ENCODE data around the gene LYZL1. TPM values are rescaled to one million over a fixed set of nuclear protein-coding genes. Genes with fewer than 3 reads are reported as not detected.

The LYZL1 gene
- total RNA-seq, 1 experiment from 2014 or later = not detected

DNA sequence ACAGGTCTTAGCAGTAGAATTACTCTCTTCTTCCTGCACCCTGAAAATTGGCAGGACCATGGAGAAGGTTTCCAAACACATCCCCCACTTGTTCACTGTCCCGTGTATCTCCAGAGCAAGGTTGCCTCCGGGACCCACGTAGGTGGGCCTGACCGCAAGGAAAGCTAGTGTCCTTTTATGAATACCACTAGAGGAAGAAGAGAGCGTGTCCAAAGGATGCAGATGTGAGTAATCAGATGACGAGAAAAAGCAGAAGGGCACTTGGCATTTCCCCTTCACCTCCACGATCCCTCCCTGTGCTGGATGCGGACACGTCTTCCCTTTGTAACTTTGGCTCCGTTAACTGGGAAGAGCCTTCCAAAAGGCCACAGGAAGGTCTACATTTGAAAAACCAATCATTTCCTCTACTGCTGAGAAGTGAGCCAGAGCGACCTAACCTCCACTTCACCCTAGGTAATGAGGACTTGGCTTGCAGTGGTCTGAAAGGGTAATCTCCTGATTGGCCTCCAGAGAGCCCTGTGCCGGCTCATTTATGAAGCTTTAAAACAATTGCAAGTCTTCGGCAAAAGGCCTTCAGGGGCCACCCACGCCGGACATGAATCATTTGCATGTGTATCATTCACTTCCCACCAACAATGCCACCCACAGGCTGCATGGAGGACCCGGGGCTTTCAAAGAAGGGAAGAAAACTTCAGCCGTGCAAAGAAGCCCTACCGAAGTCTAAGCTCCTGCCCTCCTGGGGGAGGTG is 55.4 kb downstream of the LYZL1 start:
- no peak for DNase-seq
- Histone ChIP-seq H3K4me2 (no peak overlapping the region), H3K27me3 (ENCODE audit: insufficient read depth, low read depth) (no peaks in the 10 kb centered on the region; the same call in 1 of the 2 replicates), H3K36me3 (ENCODE audit: low read depth) (no peaks in the 10 kb centered on the region), H3K79me2 (ENCODE audit: low read depth) (no peaks in the 10 kb centered on the region), H3K4me3 (no peak overlapping the region), H4K20me1 (ENCODE audit: insufficient read depth) (no peaks in the 10 kb centered on the region), H3K9me2 (ENCODE audit: insufficient read depth) (no peaks in the 10 kb centered on the region), H3K4me1 (replicated peaks; ENCODE audit: insufficient read depth) (no peaks in the 10 kb centered on the region), H3F3A (ENCODE audit: insufficient read depth, low read depth) (no peaks in the 10 kb centered on the region), H3K27ac (no peak overlapping the region), H2AFZ (no peak overlapping the region), H3K9me3 (ENCODE audit: insufficient read depth, low read depth) (no peaks in the 10 kb centered on the region)
- ChIA-PET CTCF (no interaction called here), POLR2A (ENCODE audit: unreplicated experiment) (no interaction called here)
- intact Hi-C loops (cut with micrococcal nuclease; ENCODE audit: unreplicated experiment) = no loop called here
- no TSS peak for BruUV-seq (replicated peaks)
- no peak for TF ChIP-seq EZH2 (IDR thresholded peaks at IDR 0.05; ENCODE audit: low read depth)
- TF ChIP-seq CTCF (conservative IDR thresholded peaks at IDR 0.05) = no peak

GRCh38 chr10:29345144-29345909 is 56.5 kb downstream of the LYZL1 start:
- no peaks in the 10 kb centered on the region for H3K9me3 ChIP-seq (ENCODE audit: insufficient read depth, low read depth)
- POLR2A ChIA-PET (ENCODE audit: unreplicated experiment) = no interaction called here
- H3K79me2 ChIP-seq (ENCODE audit: low read depth) = no peaks in the 10 kb centered on the region
- no peak for DNase-seq
- TF ChIP-seq EZH2 (IDR thresholded peaks at IDR 0.05; ENCODE audit: low read depth) (no peak), CTCF (conservative IDR thresholded peaks at IDR 0.05) (no peak)
- no peaks in the 10 kb centered on the region for H3K36me3 ChIP-seq (ENCODE audit: low read depth)
- CTCF ChIA-PET = no interaction called here
- intact Hi-C loops (cut with micrococcal nuclease; ENCODE audit: unreplicated experiment) = no loop called here
- no peak overlapping the region for H2AFZ ChIP-seq
- no peak overlapping the region for H3K4me3 ChIP-seq
- no peak overlapping the region for H3K4me2 ChIP-seq
- H3K27me3 ChIP-seq (ENCODE audit: insufficient read depth, low read depth) = no peaks in the 10 kb centered on the region; the same call in 1 of the 2 replicates
- H3K4me1 ChIP-seq (replicated peaks; ENCODE audit: insufficient read depth) = no peaks in the 10 kb centered on the region
- no TSS peak for BruUV-seq (replicated peaks)
- no peaks in the 10 kb centered on the region for H3F3A ChIP-seq (ENCODE audit: insufficient read depth, low read depth)
- no peaks in the 10 kb centered on the region for H4K20me1 ChIP-seq (ENCODE audit: insufficient read depth)
- H3K27ac ChIP-seq = no peak overlapping the region
- H3K9me2 ChIP-seq (ENCODE audit: insufficient read depth) = no peaks in the 10 kb centered on the region

- H2AFZ ChIP-seq = no peak overlapping the region
- no peak overlapping the region for H3K27ac ChIP-seq
- H4K20me1 ChIP-seq (ENCODE audit: insufficient read depth) = no peaks in the 10 kb centered on the region
- H3K36me3 ChIP-seq (ENCODE audit: low read depth) = no peaks in the 10 kb centered on the region
- no peaks in the 10 kb centered on the region for H3K4me1 ChIP-seq (replicated peaks; ENCODE audit: insufficient read depth)
- no peak for TF ChIP-seq CTCF (conservative IDR thresholded peaks at IDR 0.05)
- no peak for TF ChIP-seq EZH2 (IDR thresholded peaks at IDR 0.05; ENCODE audit: low read depth)
- BruUV-seq (replicated peaks) = no TSS peak
- H3K27me3 ChIP-seq (ENCODE audit: insufficient read depth, low read depth) = no peaks in the 10 kb centered on the region; the same call in 1 of the 2 replicates
- H3K4me2 ChIP-seq = no peak overlapping the region
- H3K4me3 ChIP-seq = no peak overlapping the region
- no peak for DNase-seq
- intact Hi-C loops (cut with micrococcal nuclease; ENCODE audit: unreplicated experiment) = no loop called here
- H3K79me2 ChIP-seq (ENCODE audit: low read depth) = no peaks in the 10 kb centered on the region
- POLR2A ChIA-PET (ENCODE audit: unreplicated experiment) = no interaction called here
- H3F3A ChIP-seq (ENCODE audit: insufficient read depth, low read depth) = no peaks in the 10 kb centered on the region
- no peaks in the 10 kb centered on the region for H3K9me3 ChIP-seq (ENCODE audit: insufficient read depth, low read depth)
- no peaks in the 10 kb centered on the region for H3K9me2 ChIP-seq (ENCODE audit: insufficient read depth)
- CTCF ChIA-PET = no interaction called here
Measured at GRCh38 chr10:29345910-29346209, 57.0 kb downstream of the LYZL1 start.
